ENCODE results near the gene KRTAP4-12.

DNA sequence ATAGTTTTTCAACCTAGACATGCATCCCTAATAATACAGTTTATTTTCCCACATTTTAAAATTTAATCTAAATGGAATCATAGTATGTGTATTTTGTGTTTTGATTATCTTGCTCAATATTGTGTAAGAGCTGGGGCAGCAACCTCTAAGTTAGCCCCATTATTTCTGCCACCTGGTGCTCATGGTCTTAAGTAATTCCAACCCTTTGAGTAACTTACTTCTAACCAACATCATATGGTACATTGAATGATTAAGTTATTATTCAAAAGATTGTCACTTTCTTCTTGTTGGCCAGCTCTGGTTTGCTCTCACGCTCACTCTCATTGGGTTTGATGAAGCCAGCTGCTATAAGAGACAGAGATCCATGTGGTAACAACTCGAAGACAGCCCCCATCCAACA is 47.9 kb upstream of the KRTAP4-12 start:
- TF ChIP-seq EZH2 (IDR thresholded peaks at IDR 0.05; ENCODE audit: low read length), result no peak
- TF ChIP-seq, protein P1, sequence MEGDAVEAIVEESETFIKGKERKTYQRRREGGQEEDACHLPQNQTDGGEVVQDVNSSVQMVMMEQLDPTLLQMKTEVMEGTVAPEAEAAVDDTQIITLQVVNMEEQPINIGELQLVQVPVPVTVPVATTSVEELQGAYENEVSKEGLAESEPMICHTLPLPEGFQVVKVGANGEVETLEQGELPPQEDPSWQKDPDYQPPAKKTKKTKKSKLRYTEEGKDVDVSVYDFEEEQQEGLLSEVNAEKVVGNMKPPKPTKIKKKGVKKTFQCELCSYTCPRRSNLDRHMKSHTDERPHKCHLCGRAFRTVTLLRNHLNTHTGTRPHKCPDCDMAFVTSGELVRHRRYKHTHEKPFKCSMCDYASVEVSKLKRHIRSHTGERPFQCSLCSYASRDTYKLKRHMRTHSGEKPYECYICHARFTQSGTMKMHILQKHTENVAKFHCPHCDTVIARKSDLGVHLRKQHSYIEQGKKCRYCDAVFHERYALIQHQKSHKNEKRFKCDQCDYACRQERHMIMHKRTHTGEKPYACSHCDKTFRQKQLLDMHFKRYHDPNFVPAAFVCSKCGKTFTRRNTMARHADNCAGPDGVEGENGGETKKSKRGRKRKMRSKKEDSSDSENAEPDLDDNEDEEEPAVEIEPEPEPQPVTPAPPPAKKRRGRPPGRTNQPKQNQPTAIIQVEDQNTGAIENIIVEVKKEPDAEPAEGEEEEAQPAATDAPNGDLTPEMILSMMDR (optimal IDR thresholded peaks at IDR 0.05 in 1 of 3, IDR thresholded peaks at IDR 0.05 in 1 of 3, conservative IDR thresholded peaks at IDR 0.05 in 1 of 3; ENCODE audit: extremely low read depth in 1 of 3, insufficient read depth in 2 of 3, low read length in 3 of 3), result no peak
